GM21390 (cell line): ENCODE results near the gene SORCS2.

Experiments
- ATAC-seq: cut with Tn5 transposase; IDR thresholded peaks from one replicate; pipeline ENCODE4 v1.9.1; 2021; ENCODE audit not compliant: unreplicated experiment

SORCS2 gene

DNA sequence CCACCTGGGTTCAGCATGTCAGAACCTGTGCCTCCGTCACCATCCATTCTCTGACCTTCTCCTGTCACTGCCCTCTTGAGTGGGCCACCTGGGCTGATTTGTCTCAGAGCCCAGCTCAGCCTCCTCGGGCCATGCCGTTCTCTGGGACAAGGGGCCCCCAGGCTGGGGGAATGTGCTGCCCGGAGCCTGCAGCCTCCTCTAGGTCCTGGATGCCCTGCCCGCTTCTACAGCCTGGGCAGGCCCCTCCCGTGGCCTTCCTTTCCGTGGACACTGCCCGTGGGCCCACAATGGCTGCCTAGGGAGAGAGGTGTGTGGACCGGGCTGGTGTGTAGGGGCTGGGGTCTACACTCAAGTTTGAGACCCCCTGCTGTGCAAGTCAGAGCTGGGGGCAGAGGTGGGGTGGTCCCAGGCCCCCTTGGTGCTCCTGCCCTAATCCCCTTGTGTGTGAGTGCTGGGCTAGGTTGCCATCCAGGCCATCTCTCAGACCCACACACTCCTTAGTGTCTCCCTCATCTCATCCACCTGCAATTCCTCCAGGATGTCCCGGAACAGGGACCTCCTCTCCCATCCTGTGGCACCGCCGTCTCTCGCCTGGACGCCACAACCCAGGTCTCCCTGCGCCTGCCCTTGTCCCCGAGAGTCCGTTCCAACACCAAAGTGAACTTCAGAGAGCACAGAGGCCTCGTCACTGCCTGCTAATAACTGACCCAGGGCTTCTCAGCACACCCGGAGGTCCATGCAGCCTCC is 230.0 kb downstream of the SORCS2 start:
- no peak for ATAC-seq

DNA sequence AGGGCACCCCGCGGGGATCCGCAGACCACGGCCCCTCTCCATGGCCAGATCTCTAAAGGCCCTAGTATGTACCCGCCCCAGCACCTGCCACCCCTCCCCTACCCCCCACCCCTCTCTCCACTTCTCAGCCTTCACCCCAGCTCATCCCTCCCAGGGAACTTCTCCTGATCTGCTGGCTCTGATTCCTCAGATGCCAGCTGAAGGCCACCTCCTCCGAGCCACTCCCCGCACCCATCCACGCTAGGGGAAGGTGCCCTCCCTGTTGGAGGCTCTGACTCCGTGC is 230.5 kb downstream of the SORCS2 start:
- ATAC-seq = no peak

DNA sequence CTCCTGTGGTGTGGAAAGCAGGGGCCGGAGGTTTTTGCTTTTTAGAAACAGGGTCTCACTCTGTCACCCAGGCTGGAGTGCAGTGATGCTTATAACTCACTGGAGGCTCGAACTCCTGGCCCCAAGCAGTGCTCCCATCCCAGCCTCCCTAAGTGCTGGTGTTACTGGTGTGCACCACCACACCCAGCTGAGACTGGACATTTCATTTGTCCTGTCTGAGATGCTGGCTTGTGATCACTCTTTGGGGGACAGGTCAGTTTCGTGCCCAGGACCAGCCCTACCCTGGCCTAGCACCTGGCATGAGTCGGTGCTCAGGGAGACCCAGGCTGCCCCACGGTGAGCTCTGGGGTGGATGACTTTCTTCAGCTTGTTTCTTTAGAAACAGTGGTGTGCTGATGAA is 231.1 kb downstream of the SORCS2 start:
- no peak for ATAC-seq

DNA sequence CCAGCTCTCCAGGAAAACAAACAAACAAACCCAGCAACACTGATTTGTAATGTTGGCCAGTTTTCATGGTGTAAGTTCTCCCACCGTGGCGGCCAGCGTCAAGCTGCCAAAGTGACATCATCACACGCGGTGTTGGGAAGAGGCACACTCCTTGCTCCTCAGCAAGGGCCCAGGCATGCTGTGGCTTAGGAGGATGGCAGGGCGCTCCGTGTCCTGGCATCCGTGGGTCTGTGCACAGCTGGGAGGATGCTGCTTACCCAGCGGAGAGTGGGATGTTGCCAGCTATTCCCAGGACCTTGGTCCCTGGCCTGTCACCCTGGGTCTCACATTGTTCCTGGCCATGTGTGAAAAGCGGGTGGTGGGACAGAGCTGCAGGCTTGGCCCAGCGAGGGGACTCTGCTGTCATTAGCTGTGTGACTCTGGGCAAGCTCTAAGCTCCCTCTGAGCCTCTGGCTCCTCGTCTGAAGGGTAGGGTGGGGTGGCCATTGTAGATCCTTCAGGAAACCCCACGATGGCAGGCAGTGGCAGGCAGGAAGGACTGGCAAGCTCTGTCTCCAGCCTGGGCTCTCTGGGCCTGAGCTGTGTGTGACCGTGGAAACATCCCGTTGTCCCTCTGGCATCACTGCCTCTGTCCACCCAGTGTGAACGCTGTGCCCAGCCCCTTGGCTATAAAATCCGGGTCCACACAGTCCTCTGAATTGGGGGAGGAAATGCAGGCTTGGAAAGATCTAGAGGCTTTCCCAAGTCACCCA is 231.6 kb downstream of the SORCS2 start:
- no peak for ATAC-seq

DNA sequence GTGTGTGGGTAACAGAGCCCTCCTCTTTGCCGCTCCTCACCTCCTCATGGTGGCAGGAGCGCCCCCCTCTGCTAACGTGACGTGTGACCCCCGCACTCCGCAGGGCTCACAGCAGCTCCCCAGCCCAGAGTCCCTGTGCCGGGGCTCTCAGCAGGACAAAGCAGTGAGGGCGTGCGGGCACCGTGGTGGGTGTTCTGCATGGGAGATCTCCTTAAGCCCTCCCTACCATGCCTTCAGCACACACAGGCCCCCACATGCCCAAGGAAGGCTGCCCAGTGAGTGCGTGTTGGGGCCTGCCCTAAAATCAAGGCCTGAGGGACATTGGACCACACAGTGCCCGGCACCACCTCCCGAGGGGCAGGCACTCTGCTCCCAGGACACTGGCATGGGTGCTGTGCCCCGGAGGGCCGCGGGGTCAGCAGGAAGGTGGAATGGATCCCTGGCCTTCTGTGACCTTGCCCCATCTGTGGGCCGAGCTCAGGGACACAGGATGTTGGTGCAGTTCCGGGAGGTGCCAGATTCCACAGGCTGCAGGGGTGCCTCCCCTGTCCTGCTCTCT is 232.3 kb downstream of the SORCS2 start:
- ATAC-seq = no peak

DNA sequence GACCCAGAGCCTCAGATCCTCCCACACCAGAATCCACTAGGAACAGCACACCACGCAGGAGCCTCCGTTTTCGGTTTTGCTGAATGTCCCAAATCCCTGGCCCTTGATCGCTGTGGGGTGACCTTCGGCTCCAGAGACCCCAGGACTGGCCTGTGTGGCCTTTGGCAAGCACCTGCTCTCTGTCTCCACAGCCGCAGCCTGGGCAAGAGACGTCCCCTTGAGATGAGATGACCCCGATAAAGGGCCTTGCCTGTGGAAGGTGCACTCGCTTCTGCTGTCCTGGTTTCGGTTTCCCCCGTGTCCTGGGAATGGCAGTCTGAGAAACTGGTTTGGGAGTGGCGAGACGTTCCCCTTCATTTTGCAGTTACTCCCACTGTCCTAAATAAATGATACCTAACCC is 232.8 kb downstream of the SORCS2 start:
- no peak for ATAC-seq

DNA sequence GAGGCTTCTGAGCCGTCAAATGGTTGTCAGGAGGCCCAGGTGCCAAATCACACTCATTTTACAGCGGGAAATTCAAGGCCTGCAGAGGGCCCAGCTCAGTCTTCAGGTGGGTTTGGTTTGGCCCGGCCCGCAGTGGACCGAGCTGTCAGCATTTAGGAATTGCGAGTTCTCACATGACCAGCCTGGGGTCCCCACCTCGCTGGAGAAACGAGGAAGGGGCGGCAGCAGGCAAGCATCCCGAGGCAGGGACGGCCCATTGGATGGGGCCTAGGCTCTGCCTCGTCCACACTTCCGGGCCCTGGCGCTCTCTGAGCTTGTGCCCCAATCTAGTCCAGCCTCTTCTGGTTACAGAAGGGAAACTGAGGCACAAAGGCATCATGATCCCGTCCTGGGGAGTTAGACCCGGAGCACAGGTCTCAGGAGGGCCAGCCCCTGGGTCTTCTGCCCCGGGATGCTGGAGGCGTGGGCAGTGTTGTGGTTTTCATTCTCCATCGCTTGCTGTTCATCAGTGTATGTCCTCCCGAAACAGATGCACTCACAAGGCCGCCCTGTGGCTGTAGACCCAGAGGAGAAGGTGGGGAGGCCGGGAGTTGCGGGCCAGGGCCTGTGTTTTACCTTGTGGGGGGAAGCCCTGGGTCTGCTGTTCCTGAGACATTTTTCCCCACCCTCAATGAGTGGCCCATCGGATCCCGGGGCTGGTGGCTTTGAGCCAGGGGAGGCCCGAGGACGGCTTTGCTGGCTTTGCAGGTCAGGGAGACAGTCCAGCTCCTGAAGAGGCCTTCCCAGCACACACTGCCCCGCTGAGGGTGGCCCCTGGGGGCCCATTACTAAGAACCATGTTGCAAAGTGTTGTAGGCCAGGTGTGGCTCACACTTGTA is 233.5 kb downstream of the SORCS2 start:
- no peak for ATAC-seq

DNA sequence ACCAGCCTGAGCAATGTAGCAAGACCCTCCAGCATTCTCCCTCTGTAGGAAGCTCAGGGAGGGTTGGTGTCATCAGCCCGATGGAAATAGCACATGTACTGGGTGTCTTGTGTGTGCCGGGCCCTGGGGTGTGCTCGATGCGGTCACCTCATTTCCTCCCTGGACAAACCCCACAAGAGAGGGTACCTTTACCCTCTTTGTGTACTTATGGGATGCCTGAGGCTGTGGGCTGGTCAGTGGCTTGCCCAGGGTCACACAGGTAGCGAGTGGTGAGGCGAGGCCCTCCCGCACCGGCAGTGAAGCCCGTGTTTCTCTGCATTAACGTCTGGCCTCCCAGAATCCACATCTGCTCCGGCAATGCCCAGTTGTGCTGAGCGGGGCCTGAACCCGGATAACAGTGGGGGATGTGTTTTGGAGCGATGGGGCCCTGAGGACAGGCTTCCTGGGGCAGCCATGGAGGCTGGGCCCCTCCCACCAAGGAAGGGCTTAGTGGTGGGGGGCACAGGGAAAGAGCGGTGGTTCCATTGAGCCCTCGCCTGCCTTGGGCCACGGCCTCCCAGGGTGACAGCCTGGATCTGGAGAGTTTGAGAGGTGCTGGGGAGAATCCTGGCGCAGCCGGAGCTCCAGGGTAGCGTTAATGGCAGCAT is 234.3 kb downstream of the SORCS2 start:
- ATAC-seq = no peak

DNA sequence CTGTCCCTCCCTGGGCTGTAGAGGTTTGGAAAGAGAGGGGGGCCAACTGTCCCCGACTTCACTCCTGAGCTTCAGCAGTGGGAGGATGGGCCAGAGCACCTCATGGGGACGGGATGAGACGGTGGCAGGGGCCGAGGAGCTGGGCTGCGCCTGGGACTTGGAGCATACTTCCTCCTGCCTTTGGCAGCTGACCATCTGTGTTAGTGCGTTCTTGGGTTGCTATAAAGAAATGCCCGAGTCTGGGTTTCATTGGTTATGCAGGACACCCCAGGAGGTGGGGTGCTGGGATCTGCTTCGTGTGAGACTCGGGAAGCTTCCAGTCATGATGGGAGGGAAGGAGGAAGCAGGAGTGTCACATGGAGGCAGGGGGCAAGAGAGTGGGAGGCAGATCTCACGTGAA is 235.0 kb downstream of the SORCS2 start:
- no peak for ATAC-seq

DNA sequence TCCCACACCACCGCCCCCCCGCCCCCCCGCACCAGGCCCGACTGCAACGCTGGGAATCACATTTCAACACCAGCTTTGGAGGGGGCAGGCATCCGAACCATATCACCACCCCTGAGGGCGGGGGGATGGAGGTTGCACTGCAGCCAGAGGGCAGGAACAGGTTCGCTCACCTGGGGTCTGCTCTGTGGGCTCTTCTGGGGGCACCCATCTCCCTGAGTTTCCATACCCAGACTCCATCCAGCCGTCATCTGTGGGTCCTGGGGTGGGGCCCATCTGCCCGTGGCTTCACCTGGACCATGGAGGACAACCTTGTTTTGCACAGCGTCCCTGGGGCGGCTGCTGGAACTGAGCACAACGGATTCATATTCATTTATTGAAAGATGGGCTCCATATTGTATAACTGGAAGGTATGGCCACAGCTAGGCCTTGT is 235.5 kb downstream of the SORCS2 start:
- ATAC-seq = no peak

DNA sequence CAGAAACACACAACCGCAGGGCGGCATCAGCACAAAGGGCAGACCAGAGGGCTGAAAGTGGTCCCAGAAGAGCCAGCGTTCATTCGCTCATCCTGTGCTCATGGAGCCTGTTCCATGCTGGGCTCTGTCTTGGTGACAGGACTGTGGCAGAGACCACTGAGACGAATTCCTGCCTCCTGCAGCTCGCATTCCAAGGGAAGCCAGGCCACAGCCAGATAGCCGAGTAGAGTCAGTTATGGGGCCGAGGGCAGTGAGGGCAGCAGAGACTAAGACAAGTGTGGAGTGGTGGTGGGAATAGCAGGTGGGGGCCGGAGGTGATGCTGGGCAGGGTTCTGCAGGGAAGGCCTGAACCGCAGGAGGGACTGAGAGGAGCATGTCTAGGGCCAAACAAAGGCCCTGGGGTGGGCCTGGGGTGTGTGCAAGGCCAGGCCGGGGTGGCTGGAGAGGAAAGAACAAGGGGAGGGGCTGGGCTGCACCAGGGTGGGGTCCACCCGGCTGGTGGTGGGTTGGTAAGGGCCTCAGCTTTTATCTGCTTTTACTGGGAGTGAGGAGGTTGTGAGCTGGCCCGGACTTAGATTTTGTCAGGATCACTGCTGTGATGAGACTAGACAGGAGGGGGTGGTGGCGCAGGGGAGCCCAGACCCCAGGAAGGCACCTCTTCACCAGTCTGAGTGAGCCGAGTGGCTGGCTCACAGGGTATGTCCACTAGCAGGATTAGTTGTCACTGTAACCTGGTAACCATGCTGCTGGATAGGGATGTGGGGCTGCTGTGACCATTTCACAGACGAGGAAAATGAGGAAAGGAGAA is 236.1 kb downstream of the SORCS2 start:
- ATAC-seq = no peak

DNA sequence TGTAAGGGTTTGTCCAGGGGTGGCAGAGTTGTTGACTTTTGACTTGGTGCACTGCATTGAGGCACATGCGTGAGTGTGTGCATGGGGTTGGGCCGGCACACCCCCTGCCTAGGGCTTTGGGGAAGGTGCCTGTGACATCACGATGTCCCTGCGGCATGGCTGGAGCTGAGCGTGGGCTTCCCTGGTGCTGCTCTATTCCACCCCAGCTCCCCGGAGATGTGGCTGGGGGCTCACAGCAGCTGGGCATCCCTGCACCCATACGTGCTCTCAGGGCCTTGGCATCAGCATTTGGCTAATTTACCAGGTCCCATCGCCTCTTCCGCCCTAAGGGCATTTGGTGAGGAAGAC is 236.7 kb downstream of the SORCS2 start:
- ATAC-seq = no peak

DNA sequence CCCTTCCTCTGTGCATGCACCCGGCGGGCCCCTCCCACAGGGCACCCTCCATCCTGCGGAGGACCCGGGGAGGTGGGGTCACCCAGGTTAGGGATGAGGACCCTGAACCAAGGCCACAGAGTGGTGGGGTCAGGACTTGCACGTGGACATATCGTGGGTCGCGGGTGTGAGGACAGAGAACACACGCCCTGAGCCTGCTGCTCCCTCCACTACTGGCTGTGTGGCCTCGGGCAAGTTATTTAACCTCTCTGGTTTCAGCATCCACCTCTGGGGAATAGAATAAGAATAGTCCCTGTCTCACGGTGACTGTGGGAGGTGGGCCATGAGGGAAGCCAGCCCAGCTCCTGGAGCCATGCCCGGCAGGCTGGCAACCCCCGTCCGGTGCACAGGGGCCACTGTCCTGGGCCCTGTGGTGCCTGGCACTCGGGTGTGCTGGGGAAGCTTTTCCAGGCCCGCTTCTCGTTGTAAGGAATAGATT is 237.3 kb downstream of the SORCS2 start:
- no peak for ATAC-seq

DNA sequence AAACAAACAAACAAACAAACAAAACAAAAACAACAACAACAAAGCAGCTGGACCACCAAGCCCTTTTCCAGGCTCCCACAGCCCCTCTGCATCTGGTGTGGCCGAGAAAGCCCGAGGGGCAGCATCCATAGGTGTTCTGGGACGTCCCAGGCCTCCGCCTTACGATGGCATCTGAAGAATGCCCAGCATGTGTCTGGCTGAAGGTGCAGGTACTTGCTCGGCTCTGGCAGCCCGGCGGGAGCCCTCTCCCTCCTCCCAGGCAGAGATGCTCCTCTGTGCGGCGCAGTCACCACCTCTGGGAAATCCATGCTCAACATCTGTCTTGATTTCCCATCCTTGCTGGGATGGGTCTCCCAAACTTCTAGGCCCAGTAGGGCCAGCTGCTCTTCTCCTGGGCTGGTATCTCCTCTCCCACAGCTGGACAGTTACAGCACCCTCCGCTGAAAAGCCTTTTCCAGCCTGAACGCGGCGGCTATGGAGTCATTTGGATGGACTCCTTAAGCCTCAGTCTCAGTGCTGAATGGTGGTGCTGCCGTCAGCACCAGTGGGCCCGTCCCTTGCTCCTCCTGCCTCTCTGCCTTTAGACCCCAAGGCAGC is 238.1 kb downstream of the SORCS2 start:
- no peak for ATAC-seq

DNA sequence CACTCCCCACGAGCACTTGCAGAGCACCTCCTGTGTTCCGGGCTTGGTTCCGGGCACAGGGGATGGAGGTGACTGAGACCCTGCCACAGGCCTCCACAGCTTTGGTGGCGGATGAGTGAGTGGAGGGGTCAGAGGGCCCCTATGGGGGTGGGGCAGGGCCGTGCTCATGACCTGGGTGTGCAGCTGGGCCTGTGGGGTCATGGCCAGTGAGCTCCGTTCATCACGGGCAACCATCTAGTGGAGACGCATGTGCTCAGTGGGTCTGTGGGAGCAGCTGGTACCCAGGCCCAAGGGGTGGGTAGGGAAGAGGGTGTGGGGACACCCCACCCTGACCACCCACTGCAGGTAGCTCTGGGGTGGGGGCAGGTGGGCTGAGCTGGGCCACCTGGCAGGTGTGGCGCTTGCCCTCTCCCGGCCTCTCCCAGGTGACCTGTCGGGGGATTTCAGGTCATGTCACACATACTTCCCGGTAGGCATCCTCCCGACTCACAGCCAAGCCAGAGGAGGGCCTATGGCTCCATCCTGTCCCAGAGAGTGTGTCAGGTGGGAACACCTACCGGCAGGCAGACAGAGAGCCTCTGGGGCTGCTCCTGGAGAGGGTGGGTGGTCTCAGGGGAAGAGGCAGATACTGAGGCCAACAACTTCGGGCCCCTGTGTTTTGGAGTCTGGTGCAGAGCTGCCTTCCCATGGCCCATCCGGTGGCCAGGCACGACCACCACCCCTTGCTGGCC is 238.8 kb downstream of the SORCS2 start:
- no peak for ATAC-seq

DNA sequence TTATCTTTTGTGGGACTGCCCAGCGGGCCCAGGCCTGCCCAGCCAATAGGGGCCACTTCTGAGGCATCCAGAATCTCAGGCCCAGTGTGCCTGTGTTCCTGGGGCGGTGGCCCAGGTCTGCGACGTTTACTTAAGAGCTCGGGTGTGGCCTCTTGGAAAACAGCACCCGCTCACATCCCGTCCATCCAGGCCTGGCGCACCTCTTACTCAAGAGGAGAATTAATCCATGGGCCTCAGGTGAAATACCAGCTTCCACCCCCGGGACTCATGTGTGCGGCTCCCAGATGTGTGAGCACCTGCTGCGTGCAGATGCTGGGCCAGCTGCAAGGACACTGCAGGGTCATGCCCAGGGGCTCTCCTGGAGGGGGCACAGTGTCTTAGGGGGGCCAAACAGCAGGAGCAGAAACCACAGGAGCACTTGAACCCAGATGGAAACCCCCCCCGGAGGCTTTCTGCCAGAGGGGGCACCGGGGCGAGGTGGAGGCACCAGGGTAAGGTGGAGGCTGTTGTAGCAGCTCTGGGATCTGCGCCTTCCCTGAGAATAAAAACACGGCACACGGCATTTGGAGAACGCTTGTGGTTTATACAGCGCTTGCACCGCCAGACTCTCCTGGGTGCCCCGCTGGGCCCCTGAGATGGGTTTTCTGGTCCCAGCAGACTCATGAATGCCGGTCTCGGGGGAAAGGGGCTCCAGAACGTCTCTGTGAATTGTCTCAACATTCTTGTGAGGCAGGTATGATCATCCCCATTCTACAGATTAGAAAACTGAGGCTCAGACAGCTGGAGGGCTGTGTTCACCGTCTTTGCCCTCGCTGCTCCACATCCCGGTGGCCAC is 239.6 kb downstream of the SORCS2 start:
- no peak for ATAC-seq

DNA sequence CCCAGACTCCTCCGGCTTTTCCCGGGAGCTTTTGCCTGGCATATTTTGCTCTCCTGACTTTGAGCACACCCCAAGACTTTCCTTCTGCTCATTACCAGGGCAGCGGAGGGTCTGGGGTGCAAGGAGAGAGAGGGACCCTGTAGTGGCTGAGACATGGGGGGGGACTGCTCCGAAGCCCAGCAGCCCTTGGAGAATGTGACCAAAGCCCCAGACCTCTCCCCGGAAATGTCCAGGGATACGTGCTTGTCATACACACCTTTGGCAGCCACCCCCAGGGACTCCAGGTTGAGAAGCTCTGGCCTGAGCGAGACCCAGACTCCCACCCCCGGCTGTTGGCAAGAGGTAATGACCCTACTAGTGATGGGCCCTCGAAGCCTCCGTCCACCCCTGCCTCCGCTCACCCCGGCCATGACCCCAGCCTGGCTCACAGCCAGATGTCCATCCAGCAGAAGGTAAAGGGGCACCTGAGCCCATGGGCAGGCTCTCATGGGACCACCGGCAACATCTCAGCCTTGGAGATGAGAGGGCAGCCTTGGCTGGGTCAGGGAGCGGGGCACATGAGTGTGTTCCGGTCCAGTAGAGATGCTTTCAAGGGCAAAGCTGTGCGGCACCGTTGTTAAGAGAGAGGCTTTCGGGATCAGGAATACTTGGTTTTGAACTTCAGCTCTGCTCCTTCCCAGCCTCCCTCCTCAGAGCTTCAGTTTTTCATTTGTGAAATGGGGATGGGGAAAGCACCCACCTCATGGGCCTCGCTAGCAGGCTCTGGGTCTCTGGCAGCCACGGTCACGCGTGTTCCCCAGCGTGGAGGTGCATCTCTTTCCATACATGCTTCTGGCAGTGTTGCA is 240.4 kb downstream of the SORCS2 start:
- ATAC-seq = no peak
